DMS153 treated with DMSO at 0.1 percent for 48 hours (cell line): ENCODE data around the gene ARHGAP4.

Source experiments
- DNase-seq: peaks from one replicate; lab custom pipeline; 2025; ENCODE audit not compliant: unreplicated experiment; lab: John Stamatoyannopoulos, UW

Gene ARHGAP4

DNA sequence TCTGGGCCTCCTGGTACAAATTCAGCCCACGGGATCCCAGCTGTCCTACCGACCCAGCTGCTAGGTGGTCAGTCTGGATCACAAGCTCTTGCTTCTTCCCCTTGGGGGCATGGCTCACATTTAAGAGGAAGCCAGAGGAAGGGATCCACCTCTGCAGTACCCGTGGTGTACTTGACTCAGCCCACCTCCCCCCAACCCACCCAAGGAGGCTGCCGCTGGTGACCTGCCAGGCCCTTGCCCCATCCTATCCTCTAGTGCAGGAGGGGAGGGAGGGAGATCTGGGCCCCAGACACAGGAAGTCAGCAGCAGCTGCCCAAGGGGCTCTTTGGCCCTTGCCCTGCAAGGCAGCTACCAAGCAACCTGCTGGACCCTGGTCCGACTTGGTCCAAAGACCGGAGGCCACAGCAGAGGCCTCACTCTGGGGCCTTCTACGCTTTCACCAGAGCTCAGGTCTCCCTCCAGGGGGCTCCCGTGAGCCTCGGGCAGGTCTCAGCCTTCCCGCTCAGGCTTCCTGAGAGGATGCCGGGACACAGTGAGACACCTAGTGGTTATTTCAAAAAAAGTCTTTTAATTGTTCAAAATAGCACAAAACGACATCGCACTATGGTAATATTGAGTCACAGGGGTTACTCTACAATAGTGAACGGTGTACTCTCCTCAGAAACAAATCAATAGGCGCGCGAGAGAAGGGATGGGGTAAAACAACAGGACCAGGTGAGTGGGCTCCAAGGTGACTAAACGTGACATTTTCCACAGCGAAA, 21.1 kb upstream of the ARHGAP4 start:
- peak; percentile 72 for DNase-seq

DNA sequence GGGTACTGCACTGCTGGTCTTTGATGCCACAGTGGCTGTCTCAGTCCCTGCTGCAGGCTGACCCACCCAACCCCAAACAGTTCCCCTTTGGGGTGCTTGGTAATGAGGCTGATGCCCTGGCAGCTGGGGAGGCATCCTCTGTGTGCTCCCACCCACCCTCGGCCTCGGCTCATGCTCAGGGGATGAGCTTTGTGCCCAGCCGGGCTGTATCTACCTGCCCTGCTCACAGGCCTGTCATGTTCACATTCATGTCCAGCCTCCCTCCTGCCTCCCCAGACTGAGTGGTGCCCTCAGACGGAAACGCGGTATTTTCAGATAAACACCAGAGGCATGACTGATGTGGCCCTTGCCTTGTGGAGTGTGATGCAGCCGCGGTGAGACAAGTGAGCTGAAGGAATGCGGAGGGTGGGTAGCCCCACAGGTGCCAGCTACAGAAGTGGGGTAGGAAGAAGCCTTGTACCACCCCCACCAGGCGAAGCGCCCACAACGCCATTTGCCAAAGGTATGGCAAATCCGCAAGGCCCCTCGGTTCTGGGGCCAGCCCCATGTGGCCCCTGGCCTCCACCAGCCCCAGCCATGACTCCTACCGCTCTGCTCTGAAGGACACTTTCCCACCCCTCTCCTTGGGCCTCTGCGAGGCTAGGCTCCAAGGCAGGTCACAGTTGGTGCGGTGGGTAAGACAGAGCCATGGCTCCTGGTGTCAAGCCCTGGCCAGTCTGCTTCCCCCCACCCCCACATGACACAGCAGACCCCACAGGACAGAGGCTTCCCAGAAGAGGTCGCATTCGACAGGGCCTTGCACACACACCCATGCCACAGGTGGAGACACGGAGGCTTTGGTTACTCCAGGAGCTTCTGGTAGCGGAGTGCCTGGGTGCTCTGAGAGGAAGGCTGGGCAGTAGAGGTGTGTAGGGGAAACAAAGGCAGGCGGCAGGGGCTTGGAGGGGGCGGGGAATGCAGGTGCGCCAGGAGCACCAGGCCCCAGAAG, 20.2 kb upstream of the ARHGAP4 start:
- no peak for DNase-seq

DNA sequence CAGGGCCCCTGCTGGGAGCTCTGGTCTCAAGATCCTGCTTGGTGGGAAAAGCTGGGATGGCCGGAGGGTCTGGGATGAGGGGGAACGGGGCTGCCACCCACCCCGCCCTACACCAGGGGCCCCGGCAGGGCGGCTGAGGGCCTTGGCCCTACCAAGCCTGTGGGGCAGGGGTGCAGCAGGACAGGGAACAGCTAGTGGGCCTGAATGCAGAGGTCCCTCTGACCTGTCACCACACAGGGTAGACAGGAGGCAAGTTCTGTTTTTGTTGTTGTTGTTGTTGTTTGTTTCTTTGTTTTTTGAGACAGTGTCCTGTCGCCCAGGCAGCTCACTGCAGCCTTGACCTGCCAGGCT, 18.7 kb upstream of the ARHGAP4 start:
- no peak for DNase-seq

DNA sequence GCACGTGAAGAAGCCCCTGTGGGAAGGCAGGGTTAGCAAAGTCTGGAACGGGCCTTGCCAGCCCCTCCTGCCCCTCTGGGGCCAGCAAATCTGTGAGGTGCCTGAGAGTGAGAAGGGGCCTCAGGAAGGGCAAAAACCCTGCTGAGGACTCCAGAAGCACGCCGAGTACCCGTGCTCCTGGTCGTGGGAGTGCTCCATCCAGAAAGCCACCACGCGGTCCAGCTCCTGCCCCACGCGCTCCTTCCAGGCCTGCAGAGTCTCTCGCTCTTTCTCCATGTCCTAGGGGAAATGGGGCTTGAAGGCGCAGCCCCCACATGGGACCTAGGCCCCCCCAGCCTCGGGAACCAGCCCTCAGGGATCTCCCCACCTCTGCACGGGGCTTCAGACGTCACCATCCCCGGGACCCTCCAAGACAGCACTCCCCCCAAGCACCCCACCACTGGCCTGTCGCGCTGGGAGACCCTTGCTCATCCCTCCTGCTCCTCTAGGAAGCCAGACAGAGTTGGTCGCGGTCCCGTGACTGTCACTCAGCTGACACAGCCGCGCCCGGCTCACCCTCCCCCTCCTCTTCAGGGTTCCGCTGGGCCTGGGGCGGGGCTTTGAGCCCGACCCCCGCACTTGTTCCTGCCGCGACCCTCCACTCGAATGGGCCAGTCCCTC, 18.2 kb upstream of the ARHGAP4 start, which contains the start of gene RENBP:
Gene RENBP (minus strand): TSS at position 504 of the 660 bp plus-strand sequence. CDS start 33 bp downstream, at position 471.
- DNase-seq = no peak

DNA sequence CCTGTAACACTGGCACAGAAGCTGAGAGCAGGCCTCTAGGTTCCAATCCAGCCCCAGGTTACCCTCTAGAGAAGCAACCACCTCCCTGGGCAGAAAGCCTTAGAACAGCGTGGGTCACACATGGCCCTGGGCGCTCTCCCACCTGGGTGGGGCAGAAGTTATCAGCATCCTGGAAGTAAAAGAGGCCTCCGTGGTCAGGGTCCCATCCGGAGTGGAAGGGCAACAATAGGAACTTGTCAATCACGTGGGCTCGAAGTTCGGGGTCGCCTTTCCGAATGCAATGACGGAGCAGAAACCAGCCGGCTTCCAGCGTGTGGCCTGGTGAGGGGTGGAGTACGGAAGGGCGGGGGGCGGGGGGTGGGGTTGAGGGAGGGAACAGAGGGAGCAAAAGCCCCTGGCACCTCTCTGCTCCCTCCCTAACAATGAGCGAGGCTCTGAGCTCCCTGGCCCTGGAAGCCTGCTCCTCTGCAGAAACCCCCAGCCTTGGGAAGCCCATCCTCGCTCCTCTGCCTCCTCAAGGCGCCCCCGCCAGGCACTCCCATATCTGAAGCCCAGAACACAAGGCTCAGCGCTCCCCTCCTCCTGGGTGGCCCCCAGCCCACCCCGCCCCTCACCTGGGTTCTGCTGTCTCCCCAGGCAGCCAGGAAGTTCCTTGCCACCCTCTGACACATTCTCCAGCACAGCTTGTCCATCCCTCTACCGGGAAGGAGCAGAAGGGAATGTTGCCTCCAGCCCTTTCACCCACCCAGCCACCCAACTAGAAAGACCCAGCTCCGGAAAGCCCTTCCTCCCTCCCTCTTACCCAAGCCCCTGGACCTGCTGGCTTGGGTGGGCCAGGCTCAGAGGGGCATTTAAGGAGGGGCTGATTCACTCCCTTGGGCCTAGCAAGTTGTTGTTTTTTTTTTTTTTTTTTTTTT, 15.5 kb upstream of the ARHGAP4 start:
- DNase-seq = no peak

DNA sequence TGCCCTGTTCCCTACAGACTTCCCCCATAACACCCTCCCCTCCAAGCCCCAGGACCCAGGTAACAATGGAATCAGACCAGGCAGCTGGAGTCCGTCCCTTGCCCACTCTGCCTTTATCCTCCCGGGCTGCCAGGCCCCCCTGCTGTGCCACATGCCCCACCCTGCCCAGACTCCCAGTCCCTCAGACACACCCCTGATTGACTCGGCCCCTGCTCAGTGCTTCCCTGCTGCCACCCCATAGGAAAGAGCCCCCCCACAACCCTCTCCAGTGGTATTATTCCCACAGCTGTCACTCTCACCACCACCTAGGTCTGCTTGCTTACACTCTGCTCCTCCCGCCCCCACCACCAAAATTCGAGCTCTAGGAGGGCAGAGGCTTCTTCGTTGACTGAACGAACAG, 13.5 kb upstream of the ARHGAP4 start:
- no peak for DNase-seq

DNA sequence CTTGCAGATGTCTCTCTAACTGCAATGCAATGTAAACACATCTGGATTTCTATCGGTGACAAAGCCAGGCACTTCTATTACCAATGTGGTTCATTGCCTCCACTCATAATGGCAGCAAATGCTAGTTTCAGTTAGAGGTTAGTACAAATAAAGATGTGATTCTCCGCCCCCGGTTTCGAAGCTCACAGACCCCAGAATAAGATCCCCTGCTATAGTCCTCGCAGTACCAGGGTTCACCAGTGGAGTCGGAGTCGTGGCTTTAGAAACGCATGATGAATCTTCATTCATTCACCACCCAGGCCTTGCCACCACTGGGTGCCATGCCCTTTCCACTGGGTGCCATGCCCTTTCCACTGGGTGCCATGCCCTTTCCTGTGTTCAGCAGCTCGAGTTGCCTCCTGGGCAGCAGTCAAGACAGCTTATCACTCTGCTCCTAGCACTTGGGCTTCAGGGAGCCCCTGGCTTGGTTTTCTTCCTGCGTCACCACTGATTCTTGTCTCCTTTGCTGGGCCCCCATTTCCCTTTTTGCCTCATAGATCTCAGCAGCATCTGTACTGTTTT, 12.2 kb upstream of the ARHGAP4 start:
- no peak for DNase-seq

DNA sequence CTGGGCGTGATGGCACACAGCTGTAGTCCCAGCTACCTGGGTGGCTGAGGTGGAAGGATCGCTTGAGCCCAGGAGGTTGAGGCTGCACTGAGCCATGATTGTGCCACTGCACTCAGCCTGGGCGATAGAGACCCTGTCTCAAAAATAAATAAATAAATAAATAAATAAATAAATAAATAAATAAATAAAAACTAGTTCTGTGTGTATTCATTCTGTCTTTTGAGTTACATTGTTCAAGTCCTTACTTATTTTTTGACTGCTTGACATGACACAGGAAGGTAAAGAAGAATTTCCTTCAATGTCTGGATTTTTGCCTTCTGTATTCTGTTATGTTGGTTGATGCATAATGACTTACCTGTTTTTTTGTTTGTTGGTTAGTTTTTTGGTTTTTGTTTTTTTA, 11.0 kb upstream of the ARHGAP4 start:
- no peak for DNase-seq

DNA sequence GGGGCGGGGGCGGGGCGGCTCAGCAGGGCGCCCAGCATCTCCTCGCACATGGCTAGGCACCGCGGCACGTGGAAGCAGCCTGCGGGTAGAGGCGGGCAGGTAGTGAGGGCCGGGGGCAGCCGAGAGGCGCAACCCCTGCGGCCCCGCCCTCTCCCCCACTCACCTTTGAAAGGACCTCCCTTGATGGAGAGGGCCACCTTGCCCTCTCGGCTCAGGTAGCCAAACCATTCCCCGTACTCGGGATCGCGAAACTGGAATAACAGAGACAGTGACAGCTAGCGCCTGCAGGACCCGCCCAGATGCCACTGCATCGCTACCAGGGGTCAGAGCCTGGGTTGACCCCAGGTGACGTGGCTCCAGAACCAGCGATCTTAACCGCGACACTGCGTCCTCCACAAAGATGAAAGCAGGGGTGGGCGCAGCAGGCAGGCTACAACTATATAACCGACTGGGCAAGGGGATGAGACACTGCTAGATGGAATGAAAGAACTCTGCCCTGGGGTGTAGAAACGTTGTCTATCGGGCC, 9.3 kb upstream of the ARHGAP4 start:
- no peak for DNase-seq

DNA sequence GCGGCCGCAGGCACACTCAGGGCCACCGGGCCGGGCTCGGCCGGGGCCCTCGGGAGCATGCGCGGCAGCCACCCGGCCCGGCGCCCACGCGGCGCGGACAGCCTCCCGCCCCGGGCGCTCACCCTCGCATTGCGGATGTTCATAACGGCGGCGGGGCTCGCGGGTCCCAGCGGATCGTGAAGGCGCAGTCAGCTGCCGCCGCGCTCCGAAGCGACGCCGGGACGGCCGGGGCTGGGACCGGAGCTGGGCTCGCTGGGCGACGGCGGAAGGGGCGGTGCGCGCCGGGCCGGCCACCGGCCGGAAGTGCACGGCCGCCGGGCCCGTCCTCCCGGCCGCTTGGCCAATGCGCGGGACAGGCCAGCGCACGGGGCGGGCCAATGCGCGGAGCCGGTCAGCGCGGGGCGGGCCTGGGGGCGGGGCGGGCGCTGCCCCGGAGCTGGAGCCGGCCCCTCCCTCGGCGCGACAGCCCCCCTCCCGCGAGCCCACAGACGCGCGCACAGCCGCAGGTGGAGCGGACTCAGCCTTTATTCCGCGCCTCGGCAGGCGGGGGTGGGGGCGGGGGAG, 8.8 kb upstream of the ARHGAP4 start, which contains the start of gene NAA10:
Gene NAA10 (minus strand): TSS at position 276 of the 564 bp plus-strand sequence. CDS start 133 bp downstream, at position 143.
- DNase-seq = peak; percentile 49

DNA sequence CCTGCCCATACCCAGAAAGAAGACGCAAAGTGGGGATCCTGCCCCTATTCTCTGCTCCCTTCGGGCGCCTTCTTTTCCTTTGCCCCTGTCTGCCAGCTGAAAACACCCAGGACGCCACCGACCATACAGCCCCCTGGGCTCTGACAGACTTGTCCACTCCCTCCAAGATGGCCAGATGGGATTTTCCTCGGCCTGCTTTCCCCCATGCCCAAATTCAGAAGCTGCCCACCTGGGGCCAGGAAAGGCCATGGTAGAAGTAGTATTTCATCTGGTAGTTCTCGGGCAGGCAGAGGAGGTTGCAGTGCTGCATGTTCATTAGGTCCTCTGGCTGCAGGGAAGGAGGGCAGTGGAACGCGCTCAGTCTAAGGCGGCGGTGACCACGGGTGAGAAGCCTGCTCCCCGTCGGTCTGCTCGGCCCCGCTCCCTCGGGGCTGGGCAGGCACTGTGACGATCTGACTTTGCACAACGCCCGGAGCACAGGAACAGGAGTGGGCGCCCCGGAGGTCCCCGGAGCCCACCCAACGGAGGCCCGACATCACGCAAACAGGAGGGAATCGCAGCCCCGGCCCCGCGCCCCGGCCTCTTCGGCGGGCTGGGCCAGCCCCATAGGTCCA, 8.2 kb upstream of the ARHGAP4 start:
- no peak for DNase-seq

DNA sequence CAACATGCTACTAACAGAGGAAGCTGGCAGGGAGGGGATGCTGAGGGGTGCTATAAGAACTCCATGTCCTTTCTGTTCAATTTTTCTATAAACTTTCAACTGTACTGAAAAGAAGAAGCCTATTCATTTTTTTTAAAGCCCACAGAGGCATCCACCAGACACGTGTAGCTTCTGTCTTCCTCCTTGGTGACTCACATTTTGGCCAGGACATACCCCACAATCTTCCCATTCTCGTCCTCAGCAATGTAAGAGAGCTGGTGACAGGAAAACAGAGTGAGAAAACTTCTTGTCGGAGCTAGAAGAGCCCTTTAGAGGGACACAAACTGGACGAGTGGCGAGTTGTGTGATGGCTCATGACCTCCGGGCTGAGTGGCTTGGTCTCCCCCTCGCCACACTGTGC, 7.7 kb upstream of the ARHGAP4 start:
- DNase-seq = no peak

DNA sequence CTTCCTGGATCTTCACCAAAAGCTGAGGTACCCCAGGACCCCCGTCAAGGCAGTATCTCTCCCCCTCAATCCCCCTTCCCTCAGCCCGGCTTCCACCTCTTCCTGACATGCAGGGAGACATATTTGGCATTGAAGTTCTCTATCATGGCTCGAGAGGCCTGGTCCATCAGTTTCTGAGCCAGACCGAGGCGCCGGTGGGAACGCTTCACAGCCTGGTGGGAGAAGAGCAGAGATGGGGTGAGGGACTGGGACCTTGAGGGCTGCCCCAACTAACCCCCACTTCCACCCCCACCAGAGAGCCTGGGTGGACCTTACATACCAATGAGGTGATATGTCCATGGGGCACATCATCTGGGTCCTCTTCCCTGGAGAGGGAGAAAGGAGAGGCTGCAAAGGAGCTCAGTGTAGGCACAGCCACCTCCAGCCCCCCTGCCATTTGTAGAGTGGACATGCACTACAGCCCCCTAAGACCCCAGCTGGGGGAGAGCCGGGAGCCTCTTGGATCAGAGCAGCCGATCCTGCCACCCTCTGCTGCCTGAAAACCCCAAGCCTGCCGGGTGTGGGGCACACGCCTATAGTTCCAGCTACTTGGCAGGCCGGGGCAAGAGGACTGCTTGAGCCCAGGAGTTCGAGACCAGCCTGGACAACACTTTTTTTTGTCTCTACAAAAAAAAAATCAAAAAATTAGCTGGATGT, 6.3 kb upstream of the ARHGAP4 start:
- DNase-seq = no peak

DNA sequence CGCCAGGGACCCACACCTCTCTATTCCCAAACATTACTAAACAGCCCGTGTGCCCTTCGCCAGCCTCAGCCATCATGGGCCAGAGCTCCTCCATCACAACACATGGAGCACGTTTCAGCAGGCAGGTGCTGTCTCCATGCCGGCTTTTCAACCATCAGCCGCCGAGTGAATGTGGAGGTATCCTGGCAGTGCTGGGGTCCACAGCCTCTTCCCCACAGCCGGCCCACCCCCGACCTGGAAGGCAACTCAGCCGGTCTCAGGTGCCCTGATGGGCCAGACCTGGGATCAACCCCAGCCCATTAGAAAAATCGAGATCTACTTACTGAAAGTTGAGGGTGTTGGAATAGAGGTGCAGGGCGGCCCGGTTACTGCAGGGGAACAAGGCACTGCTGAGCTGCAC, 5.7 kb upstream of the ARHGAP4 start:
- no peak for DNase-seq

DNA sequence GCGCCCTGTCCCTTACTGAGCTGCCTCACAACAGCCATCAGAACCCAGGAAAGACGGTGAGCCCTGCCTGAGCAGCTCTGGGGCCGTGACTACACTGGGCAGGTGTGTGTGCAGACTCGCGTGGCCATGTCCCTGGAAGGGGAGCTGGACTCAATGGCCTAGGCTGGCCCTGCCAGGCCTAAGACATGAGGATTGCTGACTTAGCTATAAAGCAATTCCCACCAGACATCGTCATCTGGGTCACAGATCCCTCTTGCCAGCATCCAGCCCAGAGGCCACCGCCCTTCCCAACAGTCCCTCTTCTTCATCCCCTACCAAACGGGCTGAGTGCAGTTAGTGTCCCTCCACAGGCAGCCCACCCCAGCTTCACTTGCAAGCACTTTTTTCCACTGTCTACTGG, 5.1 kb upstream of the ARHGAP4 start:
- no peak for DNase-seq

DNA sequence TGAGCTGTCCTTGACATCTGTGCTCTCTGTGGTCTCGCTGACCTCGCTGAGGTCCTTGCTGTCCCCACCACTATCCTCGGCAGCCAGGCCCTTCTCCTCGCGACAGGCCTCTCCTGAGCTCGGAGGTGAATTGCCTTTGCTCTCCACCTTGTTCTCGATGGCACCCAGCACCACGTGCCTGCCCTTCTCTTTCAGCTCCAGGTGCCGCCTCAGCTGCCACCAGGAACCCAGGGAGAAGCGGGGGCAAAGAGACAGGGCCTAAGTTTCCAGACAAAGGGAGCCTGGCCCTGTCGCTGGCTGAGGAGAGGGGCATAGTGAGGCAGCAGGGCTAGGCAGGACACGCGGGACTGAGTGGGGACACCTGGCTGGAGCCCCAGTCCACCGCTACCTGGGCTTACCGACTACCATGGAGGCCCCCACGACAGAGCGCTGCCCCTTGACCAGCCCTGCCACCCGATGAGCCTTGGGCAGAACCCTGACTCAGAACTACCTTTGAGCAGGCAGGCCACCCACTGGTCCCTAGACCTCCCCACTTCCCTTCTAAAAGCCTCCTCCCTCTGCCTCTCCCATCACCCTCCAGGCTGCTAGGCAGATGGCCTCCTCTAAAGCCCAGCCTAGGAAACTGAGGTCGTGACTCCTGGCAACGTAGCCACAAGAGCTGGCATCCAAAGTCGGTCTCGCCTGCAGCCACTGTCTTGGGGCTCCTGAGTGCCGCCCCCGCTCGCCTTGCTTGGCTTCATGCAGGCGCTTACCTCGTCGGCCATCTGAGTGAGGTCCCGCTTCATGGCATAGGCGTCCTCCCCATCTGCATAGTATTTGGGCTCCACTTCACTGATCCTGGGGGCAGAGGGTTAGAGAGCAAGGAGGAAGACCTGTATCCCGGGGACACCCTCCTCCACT, 4.2 kb upstream of the ARHGAP4 start:
- DNase-seq = no peak

DNA sequence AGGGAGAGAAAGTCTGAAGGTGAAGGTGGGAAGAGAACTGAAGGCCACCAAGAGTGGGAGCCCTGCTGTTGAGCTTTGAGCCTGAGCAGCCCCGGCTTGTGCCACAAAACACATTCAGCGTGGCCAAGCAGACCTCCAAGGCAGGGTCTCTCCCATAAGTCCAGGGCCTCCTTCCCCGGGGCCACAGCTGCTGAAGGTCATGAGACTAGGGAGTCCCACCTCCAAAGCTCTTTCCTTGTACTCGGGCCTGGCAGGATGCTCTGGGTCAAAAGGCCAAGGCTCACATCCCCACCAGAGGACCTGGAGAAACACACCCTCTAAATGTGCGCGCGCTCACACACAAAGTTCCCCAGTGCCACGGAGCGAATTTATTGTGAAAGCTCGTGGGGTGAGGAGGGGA, 3.5 kb upstream of the ARHGAP4 start:
- no peak for DNase-seq
